ENCODE measurements around the gene JAZF1. TPM values are rescaled to one million over a fixed set of nuclear protein-coding genes. Genes with fewer than 3 reads are reported as not detected.

The JAZF1 gene
- total and polyA plus RNA-seq, 4 donors, result 13.5 to 38.8 (median 21.3) TPM

- H3K4me1 ChIP-seq (ENCODE audit: control insufficient read depth in 1 of 2, insufficient read depth in 2 of 2, low read length in 2 of 2), result no peaks in the 10 kb centered on the region
- no peak overlapping the region for H3K27ac ChIP-seq (ENCODE audit: low read depth in 1 of 2, low read length in 2 of 2)
- WGBS, 2 donors, result 93 to 94% methylated on average over 2 of the region's 2 CpGs
- H3K27me3 ChIP-seq (ENCODE audit: control insufficient read depth in 1 of 2, insufficient read depth in 2 of 2, low read length in 1 of 2), result no peaks in the 10 kb centered on the region
- DNase-seq, result no peak
- no peaks in the 10 kb centered on the region for H3K36me3 ChIP-seq (ENCODE audit: control insufficient read depth in 1 of 2, insufficient read depth in 2 of 2, low read length in 1 of 2)
- H3K4me3 ChIP-seq (ENCODE audit: low read length in 2 of 2), result no peak overlapping the region
- no peaks in the 10 kb centered on the region for H3K9me3 ChIP-seq (ENCODE audit: control insufficient read depth, low read length)
- no peak for ATAC-seq (ENCODE audit: low FRiP score)
- intact Hi-C loops (cut with DNase I), result no loop called here
Observed at GRCh38 chr7:27799212-27799611, 381.4 kb downstream of the JAZF1 start.

DNA sequence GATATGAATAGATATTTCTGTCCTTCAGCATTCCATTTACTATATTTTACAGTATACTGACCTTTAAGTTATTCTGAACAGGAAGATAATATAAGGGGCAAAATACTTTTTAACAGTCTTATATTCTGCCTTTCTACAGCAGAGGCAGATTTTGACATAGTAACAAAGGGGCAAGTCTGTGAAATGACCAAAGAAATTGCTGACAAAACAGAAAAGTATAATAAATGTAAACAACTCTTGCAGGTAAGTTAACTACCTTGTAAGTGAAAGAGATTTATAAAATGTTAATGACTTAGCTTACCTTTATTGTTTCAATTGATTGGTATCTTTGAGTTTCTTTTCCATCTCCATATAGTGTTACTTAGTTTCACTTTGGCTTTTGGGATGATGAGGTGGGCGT is 384.6 kb downstream of the JAZF1 start:
- Histone ChIP-seq H3K4me1 (ENCODE audit: control insufficient read depth in 1 of 2, insufficient read depth in 2 of 2, low read length in 2 of 2) (no peaks in the 10 kb centered on the region), H3K27ac (ENCODE audit: low read depth in 1 of 2, low read length in 2 of 2) (no peak overlapping the region), H3K4me3 (ENCODE audit: low read length in 2 of 2) (no peak overlapping the region), H3K36me3 (ENCODE audit: control insufficient read depth in 1 of 2, insufficient read depth in 2 of 2, low read length in 1 of 2) (peaks cover 0 to 2% of the 10 kb centered on the region in 2 donors), H3K9me3 (ENCODE audit: control insufficient read depth, low read length) (no peaks in the 10 kb centered on the region), H3K27me3 (ENCODE audit: control insufficient read depth in 1 of 2, insufficient read depth in 2 of 2, low read length in 1 of 2) (no peaks in the 10 kb centered on the region)
- intact Hi-C loops (cut with DNase I), result no loop called here
- no peak for ATAC-seq (ENCODE audit: low FRiP score)
- DNase-seq, result no peak
- 92 to 95% methylated on average over 1 of the region's 1 CpG for WGBS, 2 donors

DNA sequence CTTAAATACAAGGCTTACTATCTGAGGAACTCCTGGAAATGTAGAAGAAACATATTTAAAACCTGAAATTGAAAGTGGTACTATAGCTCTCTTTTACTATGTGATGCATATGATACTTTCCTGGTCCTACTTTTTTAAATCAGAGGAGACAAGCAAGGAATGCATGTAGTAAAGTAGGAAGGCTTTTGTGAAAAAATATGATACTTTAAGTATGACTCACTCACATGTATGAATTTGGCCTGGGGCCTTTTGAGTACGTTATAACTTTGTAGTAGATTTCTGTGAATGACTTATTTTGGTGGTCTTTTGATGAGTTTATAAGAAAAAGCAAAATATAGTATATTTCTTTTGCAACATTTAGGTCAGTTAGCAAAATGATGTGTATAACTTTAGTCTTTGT is 386.8 kb downstream of the JAZF1 start:
- intact Hi-C loops (cut with DNase I), result no loop called here
- WGBS, 2 donors, result 4 to 9% methylated on average over 1 of the region's 1 CpG
- peaks cover 0 to 2% of the 10 kb centered on the region in 2 donors for H3K36me3 ChIP-seq (ENCODE audit: control insufficient read depth in 1 of 2, insufficient read depth in 2 of 2, low read length in 1 of 2)

DNA sequence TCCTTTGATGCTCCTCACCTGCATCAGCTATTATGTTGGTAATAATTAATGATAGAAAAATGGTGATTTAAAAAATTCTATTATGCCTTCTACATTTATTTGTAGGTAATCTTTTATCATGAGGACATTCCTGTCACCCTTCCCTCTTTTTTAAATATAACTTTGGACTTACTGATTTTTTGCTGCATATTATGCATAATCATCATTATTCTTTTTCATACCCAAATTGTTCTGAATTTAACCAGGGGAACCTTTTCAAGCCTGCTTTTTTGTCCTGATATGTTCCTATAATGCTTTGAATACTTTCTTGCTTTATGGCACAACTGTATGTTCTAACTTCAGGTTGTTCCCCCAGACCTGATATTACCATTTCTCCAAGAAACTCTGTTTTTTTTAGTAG is 392.2 kb downstream of the JAZF1 start:
- peaks cover 0 to 4% of the 10 kb centered on the region in 2 donors for H3K36me3 ChIP-seq (ENCODE audit: control insufficient read depth in 1 of 2, insufficient read depth in 2 of 2, low read length in 1 of 2)
- intact Hi-C loops (cut with DNase I), result no loop called here

More for the DNA sequence above, 386.8 kb downstream of the JAZF1 start:
- Histone ChIP-seq H3K27me3 (ENCODE audit: control insufficient read depth in 1 of 2, insufficient read depth in 2 of 2, low read length in 1 of 2) (no peaks in the 10 kb centered on the region), H3K27ac (ENCODE audit: low read depth in 1 of 2, low read length in 2 of 2) (no peak overlapping the region), H3K9me3 (ENCODE audit: control insufficient read depth, low read length) (no peaks in the 10 kb centered on the region), H3K4me3 (ENCODE audit: low read length in 2 of 2) (no peak overlapping the region), H3K4me1 (ENCODE audit: control insufficient read depth in 1 of 2, insufficient read depth in 2 of 2, low read length in 2 of 2) (no peaks in the 10 kb centered on the region)
- ATAC-seq (ENCODE audit: low FRiP score), result no peak
- no peak for DNase-seq

GRCh38 chr7:27784399-27785053 is 396.1 kb downstream of the JAZF1 start:
- no peak for DNase-seq
- Histone ChIP-seq H3K4me1 (ENCODE audit: control insufficient read depth in 1 of 2, insufficient read depth in 2 of 2, low read length in 2 of 2) (peaks cover 0 to 3% of the 10 kb centered on the region in 2 donors), H3K4me3 (ENCODE audit: low read length in 2 of 2) (no peak overlapping the region), H3K27me3 (ENCODE audit: control insufficient read depth in 1 of 2, insufficient read depth in 2 of 2, low read length in 1 of 2) (no peaks in the 10 kb centered on the region), H3K36me3 (ENCODE audit: control insufficient read depth in 1 of 2, insufficient read depth in 2 of 2, low read length in 1 of 2) (peaks cover 0 to 2% of the 10 kb centered on the region in 2 donors), H3K27ac (ENCODE audit: low read depth in 1 of 2, low read length in 2 of 2) (no peak overlapping the region), H3K9me3 (ENCODE audit: control insufficient read depth, low read length) (no peaks in the 10 kb centered on the region)
- no peak for ATAC-seq (ENCODE audit: low FRiP score)
- 60 to 64% methylated on average over 6 of the region's 6 CpGs for WGBS, 2 donors
- intact Hi-C loops (cut with DNase I), result loop anchor here (5.0 kb wide), 1 partner anchor 42 kb away; the partner anchor contains the start of gene TAX1BP1 (in 2 of the 2)

More for the DNA sequence above, 392.2 kb downstream of the JAZF1 start:
- no peaks in the 10 kb centered on the region for H3K27me3 ChIP-seq (ENCODE audit: control insufficient read depth in 1 of 2, insufficient read depth in 2 of 2, low read length in 1 of 2)
- H3K4me3 ChIP-seq (ENCODE audit: low read length in 2 of 2), result no peak overlapping the region
- no peaks in the 10 kb centered on the region for H3K9me3 ChIP-seq (ENCODE audit: control insufficient read depth, low read length)
- no peak for ATAC-seq (ENCODE audit: low FRiP score)
- peaks cover 0 to 3% of the 10 kb centered on the region in 2 donors for H3K4me1 ChIP-seq (ENCODE audit: control insufficient read depth in 1 of 2, insufficient read depth in 2 of 2, low read length in 2 of 2)
- DNase-seq, result no peak
- no peak overlapping the region for H3K27ac ChIP-seq (ENCODE audit: low read depth in 1 of 2, low read length in 2 of 2)

DNA sequence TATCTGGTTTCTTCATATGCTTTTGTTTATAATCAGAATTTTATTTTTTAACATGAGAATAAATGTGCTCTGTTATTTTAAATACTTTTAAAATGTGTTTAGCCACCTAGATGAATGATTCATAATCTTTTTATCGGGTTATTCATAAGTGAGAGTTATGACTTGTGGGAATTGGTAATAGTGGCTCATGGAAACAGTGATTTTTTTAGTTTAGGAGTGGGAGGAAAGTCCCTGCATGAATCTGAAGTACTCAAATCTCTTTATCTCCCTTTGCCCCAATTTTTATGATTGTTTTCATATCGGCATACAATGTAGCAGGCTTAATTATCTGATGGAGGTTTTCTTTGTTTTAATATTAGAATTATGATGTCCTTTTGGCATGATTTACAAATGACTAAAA is 397.7 kb downstream of the JAZF1 start:
- no peaks in the 10 kb centered on the region for H3K27me3 ChIP-seq (ENCODE audit: control insufficient read depth in 1 of 2, insufficient read depth in 2 of 2, low read length in 1 of 2)
- H3K36me3 ChIP-seq (ENCODE audit: control insufficient read depth in 1 of 2, insufficient read depth in 2 of 2, low read length in 1 of 2), result peaks cover 0 to 2% of the 10 kb centered on the region in 2 donors
- ATAC-seq (ENCODE audit: low FRiP score), result no peak
- peaks cover 0 to 5% of the 10 kb centered on the region in 2 donors for H3K4me1 ChIP-seq (ENCODE audit: control insufficient read depth in 1 of 2, insufficient read depth in 2 of 2, low read length in 2 of 2)
- intact Hi-C loops (cut with DNase I), result loop anchor here (5.0 kb wide), 1 partner anchor 41 kb away; the partner anchor contains the start of gene TAX1BP1 (in 2 of the 2)
- no peak overlapping the region for H3K27ac ChIP-seq (ENCODE audit: low read depth in 1 of 2, low read length in 2 of 2)
- no peaks in the 10 kb centered on the region for H3K9me3 ChIP-seq (ENCODE audit: control insufficient read depth, low read length)
- H3K4me3 ChIP-seq (ENCODE audit: low read length in 2 of 2), result no peak overlapping the region
- DNase-seq, result no peak
- WGBS, 2 donors, result 17 to 21% methylated on average over 2 of the region's 2 CpGs

DNA sequence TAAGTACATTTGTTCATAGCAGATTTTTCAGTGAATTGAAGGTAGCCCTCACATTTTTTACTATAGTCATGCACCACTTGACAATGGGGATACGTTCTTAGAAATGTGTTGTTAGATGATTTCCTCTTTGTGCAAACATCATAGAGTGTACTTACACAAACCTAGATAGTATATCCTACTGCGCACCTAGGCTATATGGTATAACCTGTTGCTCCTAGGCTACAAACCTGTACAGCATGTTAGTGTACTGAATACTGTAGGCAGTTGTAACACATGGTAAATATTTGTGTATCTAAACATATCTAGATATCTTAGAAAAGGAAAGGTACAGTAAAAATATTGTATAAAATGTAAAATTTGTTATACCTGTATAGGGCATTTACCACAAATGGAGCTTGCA is 399.4 kb downstream of the JAZF1 start:
- Histone ChIP-seq H3K9me3 (ENCODE audit: control insufficient read depth, low read length) (no peaks in the 10 kb centered on the region), H3K4me3 (ENCODE audit: low read length in 2 of 2) (no peak overlapping the region), H3K36me3 (ENCODE audit: control insufficient read depth in 1 of 2, insufficient read depth in 2 of 2, low read length in 1 of 2) (peaks cover 0 to 2% of the 10 kb centered on the region in 2 donors), H3K4me1 (ENCODE audit: control insufficient read depth in 1 of 2, insufficient read depth in 2 of 2, low read length in 2 of 2) (peaks cover 0 to 5% of the 10 kb centered on the region in 2 donors), H3K27ac (ENCODE audit: low read depth in 1 of 2, low read length in 2 of 2) (no peak overlapping the region), H3K27me3 (ENCODE audit: control insufficient read depth in 1 of 2, insufficient read depth in 2 of 2, low read length in 1 of 2) (no peaks in the 10 kb centered on the region)
- no peak for ATAC-seq (ENCODE audit: low FRiP score)
- no peak for DNase-seq
- intact Hi-C loops (cut with DNase I), result loop anchor here (5.0 kb wide), 1 partner anchor 39 kb away; the partner anchor contains the start of gene TAX1BP1 (in 2 of the 2)
- 91 to 98% methylated on average over 2 of the region's 2 CpGs for WGBS, 2 donors

Measured in aorta (tissue), 5 donors.